ENCODE results near the gene PBX1. TPM values are rescaled to one million over a fixed set of nuclear protein-coding genes. Genes with fewer than 3 reads are reported as not detected.
A peak's percentile ranks its signal among the peaks of the same experiment; 100 is the strongest.

PBX1 gene
- polyA plus RNA-seq, 1 donor (not counting 4 experiments of a cell fraction or from before 2014, with no cell fraction given) = 2.2 TPM

DNA sequence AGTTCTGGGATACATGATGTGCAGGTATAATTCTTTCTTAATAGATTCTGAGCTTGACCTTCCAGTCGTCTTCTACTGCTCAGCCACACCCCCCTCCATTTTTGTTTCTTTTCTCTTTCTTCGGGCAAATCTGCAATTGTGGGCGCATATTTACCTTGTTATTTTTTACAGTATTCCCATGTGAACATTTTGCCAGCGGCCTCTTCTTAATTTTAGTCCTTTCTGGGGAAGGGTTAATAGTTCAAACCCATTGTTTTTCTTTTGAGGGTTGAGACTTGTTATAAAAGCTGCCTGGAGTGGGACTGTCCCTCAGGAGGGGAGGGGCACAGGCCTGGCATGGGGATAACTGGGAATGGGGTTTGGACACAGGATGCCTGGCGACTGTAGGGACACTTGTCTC, 40.3 kb downstream of the PBX1 start:
- Histone ChIP-seq H3K9ac (ENCODE audit: control insufficient read depth, extremely low read depth, insufficient read depth, low read length) (no peak overlapping the region), H3K4me1 (ENCODE audit: control insufficient read depth, extremely low read depth, insufficient read depth, low read length) (peaks cover 17% of the 10 kb centered on the region), H3K36me3 (ENCODE audit: control insufficient read depth in 2 of 2, extremely low read depth in 1 of 2, insufficient read depth in 2 of 2, low read length in 2 of 2) (no peaks in the 10 kb centered on the region), H3K27ac (ENCODE audit: control insufficient read depth, insufficient read depth, low read length) (no peak overlapping the region), H3K9me3 (ENCODE audit: control insufficient read depth, low read depth, low read length) (no peaks in the 10 kb centered on the region), H3K9me1 (ENCODE audit: control insufficient read depth, extremely low read depth, insufficient read depth, low read length) (no peaks in the 10 kb centered on the region), H3K4me3 (ENCODE audit: control insufficient read depth in 2 of 3, extremely low read depth in 1 of 3, insufficient read depth in 2 of 3, low read depth in 1 of 3, low read length in 3 of 3) (no peak overlapping the region), H3K79me2 (ENCODE audit: control insufficient read depth, insufficient read depth, low read length) (no peaks in the 10 kb centered on the region), H3K27me3 (ENCODE audit: control insufficient read depth, extremely low read depth, insufficient read depth, low read length) (no peaks in the 10 kb centered on the region), H3K4me2 (ENCODE audit: control insufficient read depth, extremely low read depth, insufficient read depth, low read depth, low read length) (no peak overlapping the region), H4K20me1 (ENCODE audit: control insufficient read depth, extremely low read depth, insufficient read depth, low read length) (no peaks in the 10 kb centered on the region), H2AFZ (ENCODE audit: control insufficient read depth, low read length) (no peak overlapping the region)
- no peak for DNase-seq (ENCODE audit: low read depth, low spot score)
- no peak for TF ChIP-seq EZH2 (IDR thresholded peaks at IDR 0.05; ENCODE audit: low read length)
- TF ChIP-seq, protein P1, sequence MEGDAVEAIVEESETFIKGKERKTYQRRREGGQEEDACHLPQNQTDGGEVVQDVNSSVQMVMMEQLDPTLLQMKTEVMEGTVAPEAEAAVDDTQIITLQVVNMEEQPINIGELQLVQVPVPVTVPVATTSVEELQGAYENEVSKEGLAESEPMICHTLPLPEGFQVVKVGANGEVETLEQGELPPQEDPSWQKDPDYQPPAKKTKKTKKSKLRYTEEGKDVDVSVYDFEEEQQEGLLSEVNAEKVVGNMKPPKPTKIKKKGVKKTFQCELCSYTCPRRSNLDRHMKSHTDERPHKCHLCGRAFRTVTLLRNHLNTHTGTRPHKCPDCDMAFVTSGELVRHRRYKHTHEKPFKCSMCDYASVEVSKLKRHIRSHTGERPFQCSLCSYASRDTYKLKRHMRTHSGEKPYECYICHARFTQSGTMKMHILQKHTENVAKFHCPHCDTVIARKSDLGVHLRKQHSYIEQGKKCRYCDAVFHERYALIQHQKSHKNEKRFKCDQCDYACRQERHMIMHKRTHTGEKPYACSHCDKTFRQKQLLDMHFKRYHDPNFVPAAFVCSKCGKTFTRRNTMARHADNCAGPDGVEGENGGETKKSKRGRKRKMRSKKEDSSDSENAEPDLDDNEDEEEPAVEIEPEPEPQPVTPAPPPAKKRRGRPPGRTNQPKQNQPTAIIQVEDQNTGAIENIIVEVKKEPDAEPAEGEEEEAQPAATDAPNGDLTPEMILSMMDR (optimal IDR thresholded peaks at IDR 0.05 in 1 of 3, IDR thresholded peaks at IDR 0.05 in 1 of 3, conservative IDR thresholded peaks at IDR 0.05 in 1 of 3; ENCODE audit: extremely low read depth in 1 of 3, insufficient read depth in 2 of 3, low read length in 3 of 3) = no peak
- dilution Hi-C loops (cut with MboI; ENCODE audit: extremely low pct_ligation_motif_present, low sequenced_read_pairs) = no loop called here
- FAIRE-seq = no peak

DNA sequence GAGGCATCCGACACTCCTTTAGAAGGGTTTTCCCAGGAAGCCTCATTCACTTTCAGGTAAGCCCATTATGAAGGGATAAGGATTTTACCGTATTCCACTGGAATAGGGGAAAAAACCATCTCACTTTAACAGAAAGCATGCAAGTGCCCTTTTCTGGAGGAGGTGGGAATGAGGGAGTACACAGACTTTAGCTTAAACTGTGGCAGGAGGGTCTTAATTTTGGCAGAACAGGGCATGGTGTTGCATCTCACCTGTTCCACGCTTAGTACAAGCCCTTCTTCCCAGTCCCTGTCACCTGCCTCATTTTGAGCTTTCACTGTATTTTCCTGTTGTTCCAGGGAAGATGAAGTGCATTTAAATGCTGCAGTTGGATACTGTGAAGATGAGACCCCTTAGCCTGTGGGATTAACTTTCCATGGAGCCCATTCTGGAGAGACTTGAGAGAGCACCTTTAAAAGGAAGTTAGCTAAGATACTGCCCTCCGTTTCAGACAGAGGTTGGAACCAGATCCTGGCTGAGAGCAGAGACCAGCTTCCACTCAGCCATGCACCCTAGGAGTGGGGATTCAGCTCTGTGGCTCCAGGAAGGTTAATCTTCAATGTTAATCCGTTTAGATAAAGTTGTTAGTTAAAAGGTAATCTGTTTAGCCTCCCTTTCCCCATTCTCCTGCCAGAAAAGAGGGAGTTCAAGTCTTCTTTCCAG, 42.6 kb downstream of the PBX1 start:
- dilution Hi-C loops (cut with MboI; ENCODE audit: extremely low pct_ligation_motif_present, low sequenced_read_pairs) = no loop called here
- Histone ChIP-seq H3K9ac (ENCODE audit: control insufficient read depth, extremely low read depth, insufficient read depth, low read length) (no peak overlapping the region), H3K9me3 (ENCODE audit: control insufficient read depth, low read depth, low read length) (no peaks in the 10 kb centered on the region), H2AFZ (ENCODE audit: control insufficient read depth, low read length) (peak overlapping the region; percentile 35), H3K36me3 (ENCODE audit: control insufficient read depth in 2 of 2, extremely low read depth in 1 of 2, insufficient read depth in 2 of 2, low read length in 2 of 2) (no peaks in the 10 kb centered on the region), H3K27me3 (ENCODE audit: control insufficient read depth, extremely low read depth, insufficient read depth, low read length) (no peaks in the 10 kb centered on the region), H3K79me2 (ENCODE audit: control insufficient read depth, insufficient read depth, low read length) (no peaks in the 10 kb centered on the region), H3K4me3 (ENCODE audit: control insufficient read depth in 2 of 3, extremely low read depth in 1 of 3, insufficient read depth in 2 of 3, low read depth in 1 of 3, low read length in 3 of 3) (no peak overlapping the region), H3K9me1 (ENCODE audit: control insufficient read depth, extremely low read depth, insufficient read depth, low read length) (no peaks in the 10 kb centered on the region), H3K4me1 (ENCODE audit: control insufficient read depth, extremely low read depth, insufficient read depth, low read length) (peaks cover 17% of the 10 kb centered on the region), H4K20me1 (ENCODE audit: control insufficient read depth, extremely low read depth, insufficient read depth, low read length) (no peaks in the 10 kb centered on the region), H3K27ac (ENCODE audit: control insufficient read depth, insufficient read depth, low read length) (no peak overlapping the region), H3K4me2 (ENCODE audit: control insufficient read depth, extremely low read depth, insufficient read depth, low read depth, low read length) (peak overlapping the region; percentile 57)
- FAIRE-seq (no peak), DNase-seq (ENCODE audit: low read depth, low spot score) (no peak)
- TF ChIP-seq EZH2 (IDR thresholded peaks at IDR 0.05; ENCODE audit: low read length) = no peak
- TF ChIP-seq, protein P1 (optimal IDR thresholded peaks at IDR 0.05 in 1 of 3, IDR thresholded peaks at IDR 0.05 in 1 of 3, conservative IDR thresholded peaks at IDR 0.05 in 1 of 3; ENCODE audit: extremely low read depth in 1 of 3, insufficient read depth in 2 of 3, low read length in 3 of 3) = no peak
